ENCODE measurements around the gene MYO3A.
"Not testable (repeated sequence)": the region's sequence is repeated elsewhere in the genome, so short reads cannot be mapped to it uniquely, and the experiment has no call there.

Gene MYO3A

DNA sequence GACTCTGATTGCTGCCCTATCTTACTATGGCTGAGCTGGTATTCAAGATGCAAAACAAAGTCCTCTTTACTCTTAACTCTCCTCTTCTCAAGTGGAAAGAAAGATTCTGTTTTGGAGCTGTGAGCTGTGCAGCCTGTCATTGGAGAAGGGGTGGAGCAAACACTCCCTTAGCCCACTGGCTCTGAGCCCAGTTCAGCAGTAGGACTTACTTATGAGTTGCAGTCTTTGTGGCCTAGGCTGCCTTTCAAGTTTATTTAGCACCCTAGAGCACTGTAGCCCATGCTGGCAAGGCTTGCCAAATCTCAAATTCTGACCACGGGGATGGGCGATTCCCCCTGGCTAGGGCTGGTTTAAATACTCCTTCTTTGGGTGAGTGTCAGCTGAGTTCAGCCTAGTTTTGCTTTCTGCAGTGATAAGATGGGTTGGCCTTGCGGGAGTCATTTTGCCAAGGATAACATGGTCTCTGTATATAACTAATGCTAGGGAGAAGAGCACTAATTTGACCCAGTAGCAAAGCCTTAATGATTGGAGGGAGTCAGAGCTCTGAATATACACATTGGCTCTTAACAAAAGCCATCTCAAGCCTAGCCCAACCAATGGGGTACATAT is 110.2 kb downstream of the MYO3A start:
- TF ChIP-seq CTCF (conservative IDR thresholded peaks at IDR 0.05) (no peak), ZFX (IDR thresholded peaks at IDR 0.05) (no peak)
- no peak overlapping the region for H3K27ac ChIP-seq

GRCh38 chr10:26046073-26046700 is 112.2 kb downstream of the MYO3A start:
- H3K27ac ChIP-seq, result no peak overlapping the region
- TF ChIP-seq CTCF (conservative IDR thresholded peaks at IDR 0.05), result no peak; the same call in none of the 2 replicates
- no peak for TF ChIP-seq ZFX (IDR thresholded peaks at IDR 0.05)

DNA sequence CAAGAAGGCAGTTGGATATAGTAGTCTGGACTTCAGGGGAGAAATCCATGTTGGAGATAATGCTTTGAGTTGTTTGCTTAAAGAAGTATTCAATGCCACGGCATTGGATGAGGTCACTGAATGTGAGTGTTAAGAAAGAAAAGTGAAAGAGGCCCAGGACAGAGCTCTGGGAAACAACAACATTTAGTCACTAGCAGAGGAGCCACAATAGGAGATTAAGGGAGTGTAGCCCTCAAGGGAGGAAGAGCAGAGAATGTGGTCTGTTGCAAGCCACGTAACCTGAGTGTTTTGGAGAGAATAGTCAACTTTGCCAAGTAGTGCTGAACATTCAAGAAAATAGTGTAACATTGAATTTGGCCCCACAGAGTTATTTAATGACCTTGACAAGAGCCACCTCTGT is 114.7 kb downstream of the MYO3A start:
- no peak overlapping the region for H3K27ac ChIP-seq
- TF ChIP-seq ZFX (IDR thresholded peaks at IDR 0.05) (no peak), CTCF (conservative IDR thresholded peaks at IDR 0.05) (no peak)

- TF ChIP-seq ZFX (IDR thresholded peaks at IDR 0.05) (no peak), CTCF (conservative IDR thresholded peaks at IDR 0.05) (no peak)
- no peak overlapping the region for H3K27ac ChIP-seq
Observed at GRCh38 chr10:26052326-26052725, 118.3 kb downstream of the MYO3A start.

GRCh38 chr10:26057466-26057865 is 123.4 kb downstream of the MYO3A start:
- TF ChIP-seq ZFX (IDR thresholded peaks at IDR 0.05), result no peak
- no peak for TF ChIP-seq CTCF (conservative IDR thresholded peaks at IDR 0.05)
- no peak overlapping the region for H3K27ac ChIP-seq

DNA sequence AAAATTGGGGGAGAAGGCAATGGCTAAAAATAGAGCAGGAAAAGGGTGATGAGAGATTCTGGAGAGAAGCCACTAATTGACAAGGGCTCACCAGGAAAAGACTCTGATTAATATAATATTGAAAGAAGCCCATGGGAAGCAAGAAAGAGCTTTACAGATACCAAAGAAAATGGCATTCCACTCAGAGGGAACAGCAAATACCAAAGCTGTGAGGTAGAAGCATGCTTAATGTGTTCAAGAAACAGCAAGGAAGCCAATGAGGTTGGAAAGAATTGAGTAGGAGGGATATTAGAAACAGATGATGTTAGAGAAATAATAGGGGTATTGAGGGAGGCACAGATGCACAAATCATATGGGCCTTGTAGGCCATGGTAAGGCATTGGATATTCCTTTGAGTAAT is 130.1 kb downstream of the MYO3A start:
- TF ChIP-seq ZFX (IDR thresholded peaks at IDR 0.05) (no peak), CTCF (conservative IDR thresholded peaks at IDR 0.05) (no peak)
- H3K27ac ChIP-seq, result no peak overlapping the region

GRCh38 chr10:26067680-26068079 is 133.7 kb downstream of the MYO3A start:
- TF ChIP-seq CTCF (conservative IDR thresholded peaks at IDR 0.05) (no peak), ZFX (IDR thresholded peaks at IDR 0.05) (no peak)
- no peak overlapping the region for H3K27ac ChIP-seq

- H3K27ac ChIP-seq, result not testable (repeated sequence)
Observed at GRCh38 chr10:26080971-26081370, 146.9 kb downstream of the MYO3A start.
